DOHH2 (cell line): ENCODE results near the gene TMEM107.

Source experiments
- EZH2phosphoT487 ChIP-seq: fragments of 200-600 bp; sonication (generic); IDR thresholded peaks from 2 replicates; pipeline ENCODE4 v1.6.1; 2017; ENCODE audit warnings: borderline replicate concordance, mild to moderate bottlenecking, antibody characterized with exemption, low read length, moderate library complexity, mixed read lengths
- TF ChIP-seq, protein P1 (sequence below): fragments of 200-600 bp; sonication (generic); IDR thresholded peaks from one replicate; pipeline ENCODE4 v1.5.1; 2014; ENCODE audit warnings: antibody characterized with exemption, mild to moderate bottlenecking, low read depth, low read length; ENCODE audit not compliant: poor library complexity, severe bottlenecking

DNA sequence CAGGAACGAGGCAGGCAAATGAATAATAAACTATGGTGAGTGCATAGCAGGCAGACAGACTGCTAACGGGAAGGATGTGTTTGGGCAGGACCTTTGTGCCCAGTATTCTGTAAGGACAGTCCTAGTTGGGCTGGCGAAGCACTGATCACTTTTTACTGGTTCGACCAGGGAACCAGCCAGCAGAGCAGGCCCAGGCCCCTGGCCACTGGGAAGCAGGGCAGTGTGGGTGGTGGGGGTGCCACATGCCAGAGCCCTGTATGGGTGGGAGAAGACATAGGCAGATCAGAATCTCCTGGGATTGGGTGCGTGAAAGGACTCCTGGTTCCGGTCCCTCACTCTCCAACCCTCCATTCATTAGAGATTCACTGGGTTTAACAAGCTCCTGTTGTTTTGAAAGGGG is 9.4 kb downstream of the TMEM107 start:
- TF ChIP-seq, protein P1, sequence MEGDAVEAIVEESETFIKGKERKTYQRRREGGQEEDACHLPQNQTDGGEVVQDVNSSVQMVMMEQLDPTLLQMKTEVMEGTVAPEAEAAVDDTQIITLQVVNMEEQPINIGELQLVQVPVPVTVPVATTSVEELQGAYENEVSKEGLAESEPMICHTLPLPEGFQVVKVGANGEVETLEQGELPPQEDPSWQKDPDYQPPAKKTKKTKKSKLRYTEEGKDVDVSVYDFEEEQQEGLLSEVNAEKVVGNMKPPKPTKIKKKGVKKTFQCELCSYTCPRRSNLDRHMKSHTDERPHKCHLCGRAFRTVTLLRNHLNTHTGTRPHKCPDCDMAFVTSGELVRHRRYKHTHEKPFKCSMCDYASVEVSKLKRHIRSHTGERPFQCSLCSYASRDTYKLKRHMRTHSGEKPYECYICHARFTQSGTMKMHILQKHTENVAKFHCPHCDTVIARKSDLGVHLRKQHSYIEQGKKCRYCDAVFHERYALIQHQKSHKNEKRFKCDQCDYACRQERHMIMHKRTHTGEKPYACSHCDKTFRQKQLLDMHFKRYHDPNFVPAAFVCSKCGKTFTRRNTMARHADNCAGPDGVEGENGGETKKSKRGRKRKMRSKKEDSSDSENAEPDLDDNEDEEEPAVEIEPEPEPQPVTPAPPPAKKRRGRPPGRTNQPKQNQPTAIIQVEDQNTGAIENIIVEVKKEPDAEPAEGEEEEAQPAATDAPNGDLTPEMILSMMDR, result no peak
- TF ChIP-seq EZH2phosphoT487, result no peak
